ENCODE results near the gene R3HDM4.

- TF ChIP-seq, protein P1, sequence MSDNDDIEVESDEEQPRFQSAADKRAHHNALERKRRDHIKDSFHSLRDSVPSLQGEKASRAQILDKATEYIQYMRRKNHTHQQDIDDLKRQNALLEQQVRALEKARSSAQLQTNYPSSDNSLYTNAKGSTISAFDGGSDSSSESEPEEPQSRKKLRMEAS (IDR thresholded peaks at IDR 0.05; ENCODE audit: low read depth, low read length): no peak
- TF ChIP-seq CTCF (IDR thresholded peaks at IDR 0.05; ENCODE audit: low read depth, low read length): no peak
- TF ChIP-seq MYC (IDR thresholded peaks at IDR 0.05; ENCODE audit: low read depth, low read length): no peak
- TF ChIP-seq POLR2A (IDR thresholded peaks at IDR 0.05; ENCODE audit: extremely low read depth, insufficient read length): no peak
These were observed 16.6 kb downstream of the R3HDM4 start for GRCh38 chr19:896434-896833.

Measured in NB4 (cell line).